HG02938 (cell line): ENCODE data around the gene TNPO2.
"Not testable (repeated sequence)": the region's sequence is repeated elsewhere in the genome, so short reads cannot be mapped to it uniquely, and the experiment has no call there.

Experiments
- ATAC-seq: cut with Tn5 transposase; IDR thresholded peaks from one replicate; pipeline ENCODE4 v1.9.1; 2021; ENCODE audit warnings: mild to moderate bottlenecking, moderate library complexity; ENCODE audit not compliant: unreplicated experiment

TNPO2 gene

DNA sequence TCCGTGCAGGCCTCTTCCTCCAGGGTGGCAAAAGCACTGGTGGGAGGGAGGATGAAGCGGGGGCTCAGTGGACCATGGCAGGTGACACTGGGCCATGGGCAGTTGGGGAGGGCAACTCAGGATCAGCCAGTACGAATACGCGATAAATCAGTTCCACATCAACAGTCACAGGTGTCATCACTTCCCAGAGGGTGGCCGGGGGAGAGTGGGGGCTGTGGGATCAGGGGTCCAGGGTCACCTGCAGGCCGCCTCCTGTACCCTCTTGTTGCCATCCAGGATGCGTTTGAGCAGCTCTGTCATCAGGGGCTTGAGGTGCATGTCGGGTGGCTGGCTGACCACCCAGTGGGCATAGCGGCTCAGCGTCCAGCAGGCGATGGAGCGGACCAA lies 17.4 kb downstream of the TNPO2 start:
- ATAC-seq = no peak

- ATAC-seq = no peak
Observed at GRCh38 chr19:12705654-12706331, 17.9 kb downstream of the TNPO2 start.

- no peak for ATAC-seq
Observed at GRCh38 chr19:12705169-12705568, 18.6 kb downstream of the TNPO2 start.

GRCh38 chr19:12703046-12703445 lies 20.7 kb downstream of the TNPO2 start:
- ATAC-seq = no peak

GRCh38 chr19:12701596-12702282 lies 22.0 kb downstream of the TNPO2 start:
- ATAC-seq = no peak

- ATAC-seq = no peak
Observed at GRCh38 chr19:12698138-12698537, 25.6 kb downstream of the TNPO2 start.

DNA sequence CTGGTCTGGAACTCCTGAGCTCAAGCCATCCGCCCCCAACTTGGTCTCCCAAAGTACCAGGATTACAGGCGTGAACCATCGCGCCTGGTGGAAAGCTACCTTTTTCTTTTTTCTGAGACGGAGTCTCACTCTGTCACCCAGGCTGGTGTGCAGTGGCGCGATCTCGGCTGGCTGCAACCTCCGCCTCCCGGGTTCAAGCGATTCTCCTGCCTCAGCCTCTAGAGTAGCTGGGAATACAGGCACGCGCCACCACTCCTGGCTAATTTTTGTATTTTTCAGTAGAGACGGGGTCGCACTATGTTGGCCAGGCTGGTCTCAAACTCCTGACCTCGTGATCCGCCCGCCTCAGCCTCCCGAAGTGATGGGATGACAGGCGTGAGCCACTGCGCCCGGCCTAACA lies 26.3 kb downstream of the TNPO2 start:
- ATAC-seq = not testable (repeated sequence)

GRCh38 chr19:12696366-12697335 lies 27.1 kb downstream of the TNPO2 start, which contains the start of gene FBXW9:
Gene FBXW9 (minus strand): TSS chr19:12696631. CDS start chr19:12696581, 50 bp downstream.
- ATAC-seq = peak; percentile 64

DNA sequence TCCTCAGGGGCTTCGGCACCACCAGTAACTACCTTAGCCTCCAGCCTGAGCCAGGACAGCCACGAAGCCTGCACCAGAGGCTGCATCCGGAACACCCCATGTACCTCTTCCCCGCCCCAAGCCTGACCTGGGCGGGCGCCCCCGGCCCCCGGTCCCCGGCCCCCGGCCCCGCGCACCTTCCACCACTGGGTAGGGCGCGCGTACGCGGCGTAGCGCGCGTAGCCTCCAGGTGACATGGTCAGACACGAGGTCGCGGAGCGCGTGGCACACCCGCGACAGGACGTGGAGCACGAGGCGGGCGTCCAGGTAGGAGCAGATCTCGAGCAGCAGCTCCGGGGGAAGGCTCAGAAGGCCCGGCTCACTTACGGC lies 27.8 kb downstream of the TNPO2 start:
- peak; percentile 20 for ATAC-seq

DNA sequence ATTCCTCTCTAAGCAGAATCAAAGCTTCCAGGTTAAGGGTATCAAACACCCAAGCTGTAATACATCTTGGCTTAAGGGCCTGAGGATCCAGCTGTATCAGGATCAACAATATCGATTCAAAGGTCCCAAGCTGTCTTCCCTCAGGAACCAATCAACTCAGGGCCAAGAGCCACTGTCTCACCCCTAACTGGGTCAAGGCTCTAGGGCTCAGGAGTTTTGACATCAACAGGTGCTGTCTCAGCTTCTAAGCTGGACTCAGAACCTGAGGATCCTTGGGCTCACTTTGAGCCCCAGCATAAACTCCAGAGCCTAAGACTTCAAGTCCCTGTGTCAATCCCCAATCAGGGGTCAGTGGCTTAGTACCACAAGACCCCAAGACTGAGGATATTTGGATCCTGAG lies 28.2 kb downstream of the TNPO2 start:
- ATAC-seq = no peak

- ATAC-seq = no peak
Observed at GRCh38 chr19:12695096-12695495, 28.6 kb downstream of the TNPO2 start.

DNA sequence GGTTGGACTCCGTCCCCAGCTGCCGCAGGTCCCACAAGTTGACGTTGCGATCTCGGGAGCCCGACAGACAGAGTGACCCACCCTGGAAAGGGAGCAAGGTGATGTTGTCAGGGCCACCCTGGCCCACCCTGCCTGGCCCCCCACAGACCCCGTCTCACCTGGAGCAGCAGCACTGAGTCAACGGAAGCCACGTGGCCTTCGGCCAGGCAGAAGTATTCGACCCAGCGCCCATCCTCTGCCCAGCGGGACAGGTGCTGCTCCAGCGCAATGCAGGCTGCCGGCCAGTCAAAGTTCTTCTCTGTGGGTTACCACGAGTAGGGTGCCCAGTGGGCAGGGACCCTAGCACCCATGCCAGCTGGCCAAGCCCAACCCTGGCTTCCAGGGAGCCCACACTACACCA lies 29.1 kb downstream of the TNPO2 start:
- no peak for ATAC-seq

GRCh38 chr19:12692960-12693359 lies 30.8 kb downstream of the TNPO2 start:
- ATAC-seq = no peak

DNA sequence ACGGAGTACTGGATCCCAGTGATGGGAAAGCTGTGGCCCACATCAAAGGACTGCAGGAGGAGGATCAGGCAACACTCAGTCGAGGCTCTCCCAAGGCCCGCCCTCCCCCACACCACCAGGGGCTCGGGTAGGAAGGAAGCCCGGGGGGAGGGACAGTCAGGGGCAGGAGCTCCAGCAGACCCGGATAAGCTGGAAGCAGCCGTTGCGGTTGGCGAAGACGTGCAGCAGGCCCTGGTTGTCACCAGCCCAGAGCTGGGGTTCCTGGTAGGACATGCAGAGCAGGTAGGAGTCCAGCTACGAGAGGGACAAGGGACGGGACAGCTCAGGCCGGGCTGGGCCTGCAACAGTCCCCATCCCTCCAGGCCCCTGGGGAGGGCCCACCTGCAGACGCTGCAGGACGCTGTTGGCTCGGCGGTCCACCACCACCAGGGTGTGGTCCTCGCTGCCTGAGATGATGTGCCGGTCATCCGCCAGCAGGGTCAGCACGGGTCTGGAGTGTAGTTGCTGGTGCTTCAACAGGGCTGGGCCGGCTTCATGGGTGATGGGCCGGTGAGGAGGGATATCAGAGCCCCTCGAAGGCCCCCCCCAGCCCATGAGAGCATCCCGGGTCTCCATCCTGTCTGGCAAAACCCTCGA lies 34.0 kb downstream of the TNPO2 start:
- no peak for ATAC-seq

GRCh38 chr19:12689012-12689411 lies 34.7 kb downstream of the TNPO2 start:
- ATAC-seq = no peak

GRCh38 chr19:12687496-12688196 lies 36.1 kb downstream of the TNPO2 start, which contains the start of gene GNG14:
Gene GNG14 (plus strand): TSS chr19:12687998. CDS start chr19:12688049, 51 bp downstream.
- no peak for ATAC-seq

GRCh38 chr19:12685831-12686230 lies 37.9 kb downstream of the TNPO2 start:
- no peak for ATAC-seq

- peak; percentile 72 for ATAC-seq
Observed at GRCh38 chr19:12681074-12681987, 42.4 kb downstream of the TNPO2 start, which contains the start of gene DHPS. Gene DHPS (minus strand): TSS chr19:12681880. CDS start chr19:12681766, 114 bp downstream.

GRCh38 chr19:12680034-12680433 lies 43.7 kb downstream of the TNPO2 start:
- no peak for ATAC-seq
